PC-9 (cell line): ENCODE results near the gene SESN1.

Experiments
- EZH2 ChIP-seq: fragments of 200-600 bp; sonication (generic); IDR thresholded peaks from 2 replicates; pipeline ENCODE4 v1.8.0; 2017; ENCODE audit warnings: antibody characterized with exemption, low read depth
- TF ChIP-seq, protein P1 (sequence below): fragments of 200-600 bp; sonication (generic); conservative IDR thresholded peaks from 2 replicates; pipeline ENCODE4 v1.6.1; 2017; ENCODE audit warnings: mixed run types, antibody characterized with exemption, mild to moderate bottlenecking, moderate library complexity

DNA sequence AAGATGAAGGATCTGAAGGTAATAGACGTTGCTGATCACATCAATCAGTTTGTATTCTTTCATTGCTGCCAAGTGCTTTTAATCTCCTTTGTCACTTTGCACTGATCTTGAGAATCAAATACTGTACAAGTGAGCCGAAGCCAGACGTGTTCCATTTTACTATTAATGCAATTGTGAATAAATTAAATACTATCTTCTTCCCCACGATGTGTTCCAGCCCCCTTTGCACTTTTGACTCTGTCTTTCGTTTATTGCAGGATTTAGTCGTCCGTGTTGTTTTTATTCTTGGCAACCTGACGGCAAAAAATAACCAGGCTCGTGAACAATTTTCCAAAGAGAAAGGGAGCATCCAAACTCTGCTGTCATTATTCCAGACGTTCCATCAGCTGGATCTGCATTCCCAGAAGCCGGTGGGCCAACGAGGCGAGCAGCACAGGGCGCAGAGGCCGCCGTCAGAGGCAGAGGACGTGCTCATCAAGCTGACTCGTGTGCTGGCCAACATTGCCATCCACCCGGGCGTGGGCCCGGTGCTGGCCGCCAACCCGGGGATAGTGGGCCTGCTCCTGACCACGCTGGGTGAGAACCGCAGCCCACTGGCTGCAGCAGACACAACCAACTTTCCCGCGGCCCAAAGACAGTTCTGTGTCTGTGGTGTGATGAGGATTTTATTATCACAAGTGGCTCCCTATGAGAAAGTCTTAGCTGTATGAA lies 141.7 kb downstream of the SESN1 start:
- TF ChIP-seq, protein P1, sequence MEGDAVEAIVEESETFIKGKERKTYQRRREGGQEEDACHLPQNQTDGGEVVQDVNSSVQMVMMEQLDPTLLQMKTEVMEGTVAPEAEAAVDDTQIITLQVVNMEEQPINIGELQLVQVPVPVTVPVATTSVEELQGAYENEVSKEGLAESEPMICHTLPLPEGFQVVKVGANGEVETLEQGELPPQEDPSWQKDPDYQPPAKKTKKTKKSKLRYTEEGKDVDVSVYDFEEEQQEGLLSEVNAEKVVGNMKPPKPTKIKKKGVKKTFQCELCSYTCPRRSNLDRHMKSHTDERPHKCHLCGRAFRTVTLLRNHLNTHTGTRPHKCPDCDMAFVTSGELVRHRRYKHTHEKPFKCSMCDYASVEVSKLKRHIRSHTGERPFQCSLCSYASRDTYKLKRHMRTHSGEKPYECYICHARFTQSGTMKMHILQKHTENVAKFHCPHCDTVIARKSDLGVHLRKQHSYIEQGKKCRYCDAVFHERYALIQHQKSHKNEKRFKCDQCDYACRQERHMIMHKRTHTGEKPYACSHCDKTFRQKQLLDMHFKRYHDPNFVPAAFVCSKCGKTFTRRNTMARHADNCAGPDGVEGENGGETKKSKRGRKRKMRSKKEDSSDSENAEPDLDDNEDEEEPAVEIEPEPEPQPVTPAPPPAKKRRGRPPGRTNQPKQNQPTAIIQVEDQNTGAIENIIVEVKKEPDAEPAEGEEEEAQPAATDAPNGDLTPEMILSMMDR, result no peak
- no peak for TF ChIP-seq EZH2
